Parathyroid adenoma (tissue), 2 donors: Measurements from ENCODE around the gene WDR45B.

ENCODE experiments used
- H2AFZ ChIP-seq: fragments of 300-600 bp; sonication (generic); one replicate; pipeline ENCODE4 v1.7.0; 2017; ENCODE audit warnings: antibody characterized with exemption, mild to moderate bottlenecking
- H3K27ac ChIP-seq: fragments of 300-600 bp; sonication (generic); one replicate; pipeline ENCODE4 v1.7.0; 2017
- H3K27me3 ChIP-seq: fragments of 300-600 bp; sonication (generic); one replicate; pipeline ENCODE4 v1.7.0; 2017; ENCODE audit warnings: low read length; ENCODE audit not compliant: control insufficient read depth, insufficient read depth
- H3K36me3 ChIP-seq: fragments of 300-600 bp; sonication (generic); one replicate; pipeline ENCODE4 v1.7.0; 2017; ENCODE audit warnings: low read length; ENCODE audit not compliant: control insufficient read depth, insufficient read depth
- H3K4me1 ChIP-seq: fragments of 300-600 bp; sonication (generic); one replicate; pipeline ENCODE4 v1.7.0; 2017; ENCODE audit warnings: control low read depth
- H3K4me2 ChIP-seq: fragments of 300-600 bp; sonication (generic); one replicate; pipeline ENCODE4 v1.7.0; 2017; ENCODE audit warnings: low read length
- H3K4me3 ChIP-seq: fragments of 300-600 bp; sonication (generic); one replicate; pipeline ENCODE4 v1.7.0; 2017; ENCODE audit warnings: low read depth, low read length
- H3K79me2 ChIP-seq: fragments of 300-600 bp; sonication (generic); one replicate; pipeline ENCODE4 v1.7.0; 2017; ENCODE audit warnings: control low read depth
- H3K9ac ChIP-seq: fragments of 300-600 bp; sonication (generic); one replicate; pipeline ENCODE4 v1.7.0; 2017; ENCODE audit warnings: mild to moderate bottlenecking
- H3K9me3 ChIP-seq: fragments of 300-600 bp; sonication (generic); one replicate; pipeline ENCODE4 v1.7.0; 2017; ENCODE audit warnings: low read length; ENCODE audit not compliant: control insufficient read depth
- TF ChIP-seq, protein P1 (sequence below): fragments of 300-600 bp; sonication (generic); IDR thresholded peaks from one replicate; pipeline ENCODE4 v1.7.0; 2017; ENCODE audit warnings: antibody characterized with exemption, mild to moderate bottlenecking
- donor health status: primary hyperparathyroidism.

WDR45B gene

DNA sequence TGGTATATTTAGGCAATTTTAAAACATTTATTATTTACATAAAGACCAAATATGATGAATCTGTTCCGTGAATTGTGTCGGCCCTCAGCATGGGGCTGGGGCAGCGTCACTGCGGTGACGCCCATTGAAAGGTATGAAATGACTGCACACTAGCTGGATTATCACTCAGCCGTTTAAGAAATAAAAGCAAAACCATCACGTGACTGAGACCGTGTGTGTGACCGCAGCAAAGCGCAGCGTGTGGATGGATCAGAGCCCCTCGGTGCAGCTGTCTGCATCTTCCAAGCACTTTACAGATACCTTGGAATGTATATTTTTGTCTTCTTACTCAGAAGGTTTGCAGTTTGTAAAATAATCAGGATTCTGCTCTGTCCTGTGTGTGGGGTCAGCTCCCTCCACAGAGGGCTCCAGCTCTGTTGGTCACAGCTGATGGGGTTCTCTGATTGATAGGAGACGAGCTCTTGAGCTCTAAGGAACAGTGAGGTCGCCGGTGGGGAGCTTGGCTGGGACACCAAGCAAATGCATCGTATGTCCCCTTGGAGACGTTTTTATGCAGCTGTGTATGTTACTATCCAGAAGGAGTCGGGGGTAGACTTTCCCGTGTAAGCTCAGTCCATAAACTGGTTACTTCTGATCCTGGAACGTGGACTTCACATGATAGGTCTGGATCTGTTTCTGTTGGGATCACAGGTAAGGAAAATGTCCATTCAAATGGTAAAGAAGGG is 45.1 kb downstream of the WDR45B start:
- no peaks in the 10 kb centered on the region for H3K36me3 ChIP-seq

DNA sequence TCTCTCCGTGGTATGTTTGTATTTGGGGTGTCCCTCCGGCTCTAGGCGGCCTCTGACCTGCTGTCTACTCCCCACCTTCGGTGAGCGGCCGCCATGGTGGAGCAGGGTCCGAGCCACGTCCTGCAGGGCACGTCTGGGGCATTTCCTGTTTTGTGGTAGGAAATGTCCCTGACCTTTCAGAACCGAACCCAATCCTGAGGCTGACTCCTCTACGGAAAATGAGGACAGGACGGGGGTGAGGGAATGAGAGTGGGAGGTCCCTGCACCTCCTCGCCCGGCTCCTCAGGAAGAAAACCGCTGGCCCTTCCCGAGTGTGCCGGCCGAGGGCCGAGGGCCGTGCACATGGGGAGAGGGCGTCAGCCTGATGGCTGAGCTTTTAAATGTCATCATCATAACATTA is 45.8 kb downstream of the WDR45B start:
- Histone ChIP-seq H3K27me3 (no peaks in the 10 kb centered on the region), H3K9me3 (no peaks in the 10 kb centered on the region), H3K9ac (no peak overlapping the region), H3K4me1 (no peaks in the 10 kb centered on the region), H3K27ac (no peak overlapping the region), H3K79me2 (peaks cover 18% of the 10 kb centered on the region), H3K4me2 (no peak overlapping the region), H3K4me3 (no peak overlapping the region), H2AFZ (no peak overlapping the region), H3K36me3 (no peaks in the 10 kb centered on the region)
- TF ChIP-seq, protein P1, sequence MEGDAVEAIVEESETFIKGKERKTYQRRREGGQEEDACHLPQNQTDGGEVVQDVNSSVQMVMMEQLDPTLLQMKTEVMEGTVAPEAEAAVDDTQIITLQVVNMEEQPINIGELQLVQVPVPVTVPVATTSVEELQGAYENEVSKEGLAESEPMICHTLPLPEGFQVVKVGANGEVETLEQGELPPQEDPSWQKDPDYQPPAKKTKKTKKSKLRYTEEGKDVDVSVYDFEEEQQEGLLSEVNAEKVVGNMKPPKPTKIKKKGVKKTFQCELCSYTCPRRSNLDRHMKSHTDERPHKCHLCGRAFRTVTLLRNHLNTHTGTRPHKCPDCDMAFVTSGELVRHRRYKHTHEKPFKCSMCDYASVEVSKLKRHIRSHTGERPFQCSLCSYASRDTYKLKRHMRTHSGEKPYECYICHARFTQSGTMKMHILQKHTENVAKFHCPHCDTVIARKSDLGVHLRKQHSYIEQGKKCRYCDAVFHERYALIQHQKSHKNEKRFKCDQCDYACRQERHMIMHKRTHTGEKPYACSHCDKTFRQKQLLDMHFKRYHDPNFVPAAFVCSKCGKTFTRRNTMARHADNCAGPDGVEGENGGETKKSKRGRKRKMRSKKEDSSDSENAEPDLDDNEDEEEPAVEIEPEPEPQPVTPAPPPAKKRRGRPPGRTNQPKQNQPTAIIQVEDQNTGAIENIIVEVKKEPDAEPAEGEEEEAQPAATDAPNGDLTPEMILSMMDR, result no peak

More for the DNA sequence above, 45.1 kb downstream of the WDR45B start:
- H3K27ac ChIP-seq, result no peak overlapping the region
- TF ChIP-seq, protein P1, result no peak
- H2AFZ ChIP-seq, result no peak overlapping the region
- H3K79me2 ChIP-seq, result peaks cover 21% of the 10 kb centered on the region
- H3K9me3 ChIP-seq, result no peaks in the 10 kb centered on the region
- H3K27me3 ChIP-seq, result no peaks in the 10 kb centered on the region
- no peak overlapping the region for H3K9ac ChIP-seq
- H3K4me1 ChIP-seq, result no peaks in the 10 kb centered on the region
- H3K4me2 ChIP-seq, result no peak overlapping the region
- no peak overlapping the region for H3K4me3 ChIP-seq

DNA sequence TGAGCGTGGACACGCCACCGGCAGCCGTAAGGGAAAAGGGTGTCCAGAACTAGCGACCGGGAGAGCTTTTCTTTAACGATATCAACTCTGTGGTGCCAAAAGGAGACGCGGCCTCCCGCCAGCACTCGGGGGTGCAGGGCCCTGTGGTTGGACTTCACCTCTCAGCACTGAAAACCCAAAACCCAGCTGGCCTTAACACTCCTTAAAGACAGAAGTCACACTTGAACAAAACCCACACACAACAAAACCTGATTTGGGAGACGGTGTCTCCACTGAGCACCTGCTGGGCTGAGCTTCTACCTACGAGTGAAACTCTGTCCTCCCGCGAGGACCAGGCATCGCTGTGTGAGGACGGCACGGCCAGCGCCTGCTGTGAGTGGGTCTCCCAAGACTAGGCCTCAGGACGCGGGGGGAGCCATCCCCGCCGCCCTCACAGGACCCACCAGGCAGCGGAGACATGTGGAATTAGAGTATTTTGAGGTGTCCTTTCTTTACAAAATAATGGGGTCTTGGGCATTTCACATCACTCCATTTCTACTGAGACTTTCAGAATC is 46.7 kb downstream of the WDR45B start:
- Histone ChIP-seq H3K4me2 (no peak overlapping the region), H3K27ac (no peak overlapping the region), H3K9me3 (no peaks in the 10 kb centered on the region), H3K36me3 (no peaks in the 10 kb centered on the region), H3K79me2 (peaks cover 18% of the 10 kb centered on the region), H3K4me3 (no peak overlapping the region), H3K4me1 (no peaks in the 10 kb centered on the region), H3K9ac (no peak overlapping the region), H3K27me3 (no peaks in the 10 kb centered on the region), H2AFZ (no peak overlapping the region)
- TF ChIP-seq, protein P1, result no peak

DNA sequence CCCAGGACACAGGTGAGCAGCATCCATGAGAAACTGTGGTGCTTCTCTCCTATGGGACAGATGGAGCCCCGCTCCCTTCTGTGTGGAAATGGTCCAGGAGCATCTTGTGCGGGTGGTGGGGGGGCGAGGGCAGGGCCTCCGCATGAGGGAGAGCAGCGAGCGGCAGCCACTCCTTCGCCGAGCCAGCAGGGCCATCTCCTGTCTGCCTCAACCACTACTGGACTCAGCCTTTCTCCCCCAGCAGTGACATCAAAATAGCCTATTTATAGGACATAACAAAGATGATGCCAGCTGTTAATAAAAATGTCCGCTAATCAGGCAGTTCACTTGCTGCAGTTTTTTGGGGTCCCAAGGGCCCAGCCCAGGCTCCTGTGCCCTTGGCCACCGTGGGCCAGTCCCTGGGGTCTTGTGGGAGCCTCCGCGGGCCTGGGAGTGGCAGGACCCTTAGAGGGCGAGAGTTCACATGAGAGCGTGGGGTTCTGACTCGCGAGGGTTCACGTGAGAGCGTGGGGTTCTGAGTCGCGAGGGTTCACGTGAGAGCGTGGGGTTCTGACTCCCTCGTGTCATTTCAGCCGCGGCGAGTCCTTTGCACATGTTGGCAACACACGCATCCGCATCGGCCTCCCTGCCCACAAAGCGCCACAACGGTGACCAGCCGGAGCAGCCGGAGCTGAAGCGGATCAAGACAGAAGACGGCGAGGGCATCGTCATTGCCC is 47.4 kb downstream of the WDR45B start:
- Histone ChIP-seq H3K27ac (no peak overlapping the region), H3K4me2 (no peak overlapping the region), H3K9me3 (no peaks in the 10 kb centered on the region), H2AFZ (no peak overlapping the region), H3K79me2 (peaks cover 18% of the 10 kb centered on the region), H3K4me3 (no peak overlapping the region), H3K9ac (no peak overlapping the region), H3K36me3 (no peaks in the 10 kb centered on the region), H3K27me3 (no peaks in the 10 kb centered on the region), H3K4me1 (no peaks in the 10 kb centered on the region)
- TF ChIP-seq, protein P1, result no peak
